ENCODE measurements around the gene LRRIQ3. TPM values are rescaled to one million over a fixed set of nuclear protein-coding genes. Genes with fewer than 3 reads are reported as not detected.

Gene LRRIQ3, protein sequence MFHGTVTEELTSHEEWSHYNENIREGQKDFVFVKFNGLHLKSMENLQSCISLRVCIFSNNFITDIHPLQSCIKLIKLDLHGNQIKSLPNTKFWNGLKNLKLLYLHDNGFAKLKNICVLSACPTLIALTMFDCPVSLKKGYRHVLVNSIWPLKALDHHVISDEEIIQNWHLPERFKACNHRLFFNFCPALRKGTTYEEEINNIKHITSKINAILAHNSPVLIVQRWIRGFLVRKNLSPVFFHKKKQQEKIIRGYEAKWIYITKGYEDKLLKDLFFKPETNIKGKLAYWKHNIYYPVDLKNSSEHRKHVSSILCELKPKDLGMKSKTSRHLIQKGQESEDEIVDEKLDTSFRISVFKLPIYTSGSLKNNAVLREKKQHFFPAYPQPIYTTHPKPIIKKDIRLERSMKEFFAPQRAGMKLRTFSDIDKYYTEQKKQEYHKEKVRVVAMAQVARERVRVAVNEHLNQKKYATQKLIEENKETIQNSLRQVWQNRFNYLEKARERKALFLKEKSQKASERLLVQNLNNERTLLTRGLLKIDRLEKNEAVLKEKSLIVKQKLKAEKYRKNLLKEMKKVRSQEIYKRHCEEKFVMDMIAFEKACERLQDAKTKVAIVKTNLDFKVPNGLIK
- total RNA-seq (2013) = 0.12 TPM
- under 1 TPM in 2 of 3 donors, not detected in 1; 0.08 to 0.35 TPM for polyA plus RNA-seq
- polyA minus RNA-seq = not detected in 2 replicates
- total RNA-seq = 0.07 to 2.9 (median 0.25) reads per million in 11 experiments

DNA sequence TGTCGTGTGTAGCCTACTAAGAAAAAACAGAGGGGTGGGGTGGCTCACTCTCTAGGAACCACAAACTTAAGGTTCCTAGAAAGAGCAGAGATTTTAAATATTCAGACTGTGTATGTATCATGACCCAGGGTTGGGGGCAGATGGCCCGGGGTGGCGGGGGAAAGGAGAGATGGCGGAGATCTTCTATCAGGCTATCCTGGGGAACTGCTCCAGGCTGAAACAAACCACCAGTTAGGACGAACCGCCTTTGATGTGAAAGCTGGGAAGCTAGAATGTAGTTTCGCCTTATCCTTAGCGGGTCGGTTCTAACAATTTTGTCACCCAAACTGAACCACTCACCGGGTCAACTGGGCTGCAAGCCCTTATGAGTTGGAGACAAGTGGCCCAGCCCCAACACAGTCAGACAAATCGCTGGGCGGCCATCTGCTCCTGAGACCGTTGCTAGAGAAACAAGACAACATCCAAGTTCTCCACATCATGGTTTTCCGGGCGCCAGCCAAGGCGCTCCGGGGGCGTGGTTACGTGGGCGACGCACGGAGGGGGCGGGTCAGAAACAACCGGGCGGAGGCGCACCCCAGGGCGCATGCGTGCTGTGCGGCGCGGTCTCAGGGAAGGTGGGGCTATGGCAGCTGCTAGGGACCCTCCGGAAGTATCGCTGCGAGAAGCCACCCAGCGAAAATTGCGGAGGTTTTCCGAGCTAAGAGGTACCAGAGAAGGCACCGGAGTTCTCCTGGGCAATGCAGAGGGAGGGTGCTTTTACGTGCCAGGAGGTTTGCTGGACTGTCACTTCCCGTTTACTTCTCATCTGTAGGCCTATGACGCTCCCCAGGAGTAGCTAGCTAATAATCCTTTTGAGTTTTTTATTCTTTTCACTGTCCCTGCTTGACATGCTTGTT lies at the start of gene LRRIQ3, which contains the start of gene FPGT:
Gene LRRIQ3 (minus strand): TSS at position 520 of the 896 bp plus-strand sequence. CDS start 14,492 bp downstream, outside the sequence.
Gene FPGT (plus strand): TSS at position 586 of the 896 bp plus-strand sequence. CDS start 37 bp downstream, at position 623.
- Histone ChIP-seq H3K4me1 (ENCODE audit: control insufficient read depth in 1 of 2, insufficient read depth in 2 of 2, low read length in 2 of 2) (peaks cover 14 to 24% of the 10 kb centered on the region in 2 donors), H3K4me3 (replicated peaks in 1 of 3; ENCODE audit: low read depth in 2 of 3, low read length in 3 of 3) (peak within 1 kb of the TSS; percentile 75 to 89 (median 88)), H3K27me3 (ENCODE audit: control insufficient read depth in 2 of 2, insufficient read depth in 2 of 2, low read length in 2 of 2) (no peaks in the 10 kb centered on the region), H3K9me3 (replicated peaks in 1 of 2; ENCODE audit: control insufficient read depth in 1 of 2, insufficient read depth in 1 of 2, low read length in 2 of 2) (no peaks in the 10 kb centered on the region), H3K4me2 (replicated peaks; ENCODE audit: extremely low read depth, low read length, poor library complexity, severe bottlenecking) (peak within 1 kb of the TSS; percentile 79), H3K79me2 (ENCODE audit: insufficient read depth, low read length) (peaks cover 9% of the 10 kb centered on the region), H3K36me3 (replicated peaks in 1 of 2; ENCODE audit: control insufficient read depth in 1 of 2, insufficient read depth in 2 of 2, low read length in 2 of 2) (peaks cover 18 to 20% of the 10 kb centered on the region in 2 donors), H4K20me1 (ENCODE audit: insufficient read depth, low read length) (no peaks in the 10 kb centered on the region), H3K9ac (ENCODE audit: insufficient read depth, low read length, poor library complexity, severe bottlenecking) (peak within 1 kb of the TSS; percentile 78), H2AFZ (ENCODE audit: insufficient read depth, low read depth, low read length, poor library complexity, severe bottlenecking) (peak within 1 kb of the TSS; percentile 94), H3K27ac (ENCODE audit: low read depth in 1 of 2, low read length in 2 of 2) (peak within 1 kb of the TSS; percentile 78 to 93)
- DNase-seq = peak; percentile 88 to 90 (median 89)
- peaks cover 17 to 21% of the 10 kb centered on the region in 2 donors for H3K36me3 Mint-ChIP-seq
- peak within 1 kb of the TSS; percentile 93 to 96 for H3K4me3 Mint-ChIP-seq
- 4% methylated on average over 38 of the region's 41 CpGs for WGBS (ENCODE audit: insufficient coverage)
- intact Hi-C loops (cut with micrococcal nuclease) = no loop called here
- H3K4me1 Mint-ChIP-seq = peaks cover 19% of the 10 kb centered on the region
- H3K27ac Mint-ChIP-seq = peak within 1 kb of the TSS; percentile 93 to 99 (median 98)
- H3K27me3 Mint-ChIP-seq (ENCODE audit: low read depth in 3 of 3) = peaks cover 0 to 4% (median 0%) of the 10 kb centered on the region in 3 donors
- peaks cover 0 to 2% (median 0%) of the 10 kb centered on the region in 7 donors for H3K9me3 Mint-ChIP-seq
- TF ChIP-seq, protein P1, sequence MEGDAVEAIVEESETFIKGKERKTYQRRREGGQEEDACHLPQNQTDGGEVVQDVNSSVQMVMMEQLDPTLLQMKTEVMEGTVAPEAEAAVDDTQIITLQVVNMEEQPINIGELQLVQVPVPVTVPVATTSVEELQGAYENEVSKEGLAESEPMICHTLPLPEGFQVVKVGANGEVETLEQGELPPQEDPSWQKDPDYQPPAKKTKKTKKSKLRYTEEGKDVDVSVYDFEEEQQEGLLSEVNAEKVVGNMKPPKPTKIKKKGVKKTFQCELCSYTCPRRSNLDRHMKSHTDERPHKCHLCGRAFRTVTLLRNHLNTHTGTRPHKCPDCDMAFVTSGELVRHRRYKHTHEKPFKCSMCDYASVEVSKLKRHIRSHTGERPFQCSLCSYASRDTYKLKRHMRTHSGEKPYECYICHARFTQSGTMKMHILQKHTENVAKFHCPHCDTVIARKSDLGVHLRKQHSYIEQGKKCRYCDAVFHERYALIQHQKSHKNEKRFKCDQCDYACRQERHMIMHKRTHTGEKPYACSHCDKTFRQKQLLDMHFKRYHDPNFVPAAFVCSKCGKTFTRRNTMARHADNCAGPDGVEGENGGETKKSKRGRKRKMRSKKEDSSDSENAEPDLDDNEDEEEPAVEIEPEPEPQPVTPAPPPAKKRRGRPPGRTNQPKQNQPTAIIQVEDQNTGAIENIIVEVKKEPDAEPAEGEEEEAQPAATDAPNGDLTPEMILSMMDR (IDR thresholded peaks at IDR 0.05) = no peak

All from CD14-positive monocyte (primary cell).